ENCODE data around the gene TCEAL5.

- TF ChIP-seq FOXM1 (IDR thresholded peaks at IDR 0.05; ENCODE audit: borderline replicate concordance) (no peak), SUZ12 (IDR thresholded peaks at IDR 0.05) (no peak), ELF4 (IDR thresholded peaks at IDR 0.05) (no peak), LEF1 (IDR thresholded peaks at IDR 0.05; ENCODE audit: borderline replicate concordance) (no peak), BHLHE40 (IDR thresholded peaks at IDR 0.05; ENCODE audit: borderline replicate concordance) (no peak), ZNF384 (IDR thresholded peaks at IDR 0.05) (no peak), TARDBP (IDR thresholded peaks at IDR 0.05) (no peak)
Observed at GRCh38 chrX:103249805-103250204, 26.7 kb downstream of the TCEAL5 start.

Data from HEK293T (cell line).